Measurements from ENCODE around the gene CYP2D6.

GRCh38 chr22:42076764-42077485, 53.7 kb downstream of the CYP2D6 start:
- TF ChIP-seq EZH2 (IDR thresholded peaks at IDR 0.05; ENCODE audit: insufficient read depth, low read length) (no peak), CTCF (IDR thresholded peaks at IDR 0.05; ENCODE audit: insufficient read depth, low read depth, low read length) (no peak)

Data from astrocyte (in vitro differentiated cells and primary cell).